Natural killer cell (primary cell): ENCODE measurements around the gene PHF5A. TPM values are rescaled to one million over a fixed set of nuclear protein-coding genes. Genes with fewer than 3 reads are reported as not detected.

Experiments used
- ATAC-seq, 3 donors: fragments of 150-1000 bp in 2 of 3; fragments of 200-7000 bp in 1 of 3; cut with Tn5 transposase; 1 replicate in 1 of 3; 2 replicates in 2 of 3; pipeline ENCODE4 v1.10.0; 2021; ENCODE audit warnings: mild to moderate bottlenecking in 2 of 3, moderate library complexity in 2 of 3
- DNase-seq, 2 donors: peaks; one replicate each; pipeline versions ENCODE4 v3.0.0 to v3.0.0-alpha.2; 2013 to 2021; ENCODE audit warnings: mixed read lengths in 1 of 2
- H3K27ac ChIP-seq: one replicate; pipeline ENCODE4 v1.5.1; 2013; ENCODE audit warnings: mild to moderate bottlenecking, low read length
- H3K27me3 ChIP-seq: one replicate; pipeline ENCODE4 v1.6.1; 2013; ENCODE audit warnings: low read length; ENCODE audit not compliant: control insufficient read depth, insufficient read depth
- H3K36me3 ChIP-seq: one replicate; pipeline ENCODE4 v1.6.1; 2013; ENCODE audit warnings: low read length; ENCODE audit not compliant: control insufficient read depth, insufficient read depth
- H3K4me1 ChIP-seq: one replicate; pipeline ENCODE4 v1.6.1; 2013; ENCODE audit warnings: low read length; ENCODE audit not compliant: control insufficient read depth, insufficient read depth
- H3K4me3 ChIP-seq: one replicate; pipeline ENCODE4 v1.5.1; 2013; ENCODE audit warnings: low read length
- H3K9me3 ChIP-seq: one replicate; pipeline ENCODE4 v1.6.1; 2013; ENCODE audit warnings: low read length; ENCODE audit not compliant: control insufficient read depth, insufficient read depth
- H3K27ac Mint-ChIP-seq, 2 donors: one replicate each; pipeline ENCODE4 v1.8.0; 2022; ENCODE audit warnings: mild to moderate bottlenecking in 2 of 2, mixed read lengths in 2 of 2, moderate library complexity in 1 of 2
- H3K27me3 Mint-ChIP-seq, 2 donors: one replicate each; pipeline ENCODE4 v1.8.0; 2022; ENCODE audit warnings: low read depth in 2 of 2, mixed read lengths in 2 of 2
- H3K36me3 Mint-ChIP-seq: one replicate; pipeline ENCODE4 v1.8.0; 2022; ENCODE audit warnings: mixed read lengths
- H3K4me1 Mint-ChIP-seq, 2 donors: one replicate each; pipeline ENCODE4 v1.8.0; 2022; ENCODE audit warnings: mixed read lengths in 2 of 2
- H3K4me3 Mint-ChIP-seq: one replicate; pipeline ENCODE4 v1.8.0; 2022; ENCODE audit warnings: mild to moderate bottlenecking, moderate library complexity, mixed read lengths
- H3K9me3 Mint-ChIP-seq, 2 donors: one replicate each; pipeline ENCODE4 v1.8.0; 2022; ENCODE audit warnings: mixed read lengths in 2 of 2
- WGBS: methylation state at CpG from one replicate; pipeline ENCODE4 v1.1.7; 2013; ENCODE audit warnings: missing lambda C conversion rate; ENCODE audit not compliant: insufficient coverage; 5-methylcytosine and 5-hydroxymethylcytosine counted together
- intact Hi-C: fragments of 100-400 bp; cut with micrococcal nuclease; formaldehyde crosslinking; loops from one replicate; pipeline ENCODE4 v1.14.2; 2022
- total RNA-seq, 4 donors: library from RNA; stranded (reverse); fragments of 120-200 nt in 1 of 4; gene quantifications; one replicate each; pipeline versions ENCODE4 v1.2.3 to v1.2.4, GENCODE V29; 2013 to 2022
- TF ChIP-seq, protein P1 (sequence below): fragments of 200-600 bp; IDR thresholded peaks from one replicate; pipeline ENCODE4 v1.8.0; 2022; ENCODE audit warnings: antibody characterized with exemption

The PHF5A gene
- total RNA-seq, 3 donors from 2014 or later (not counting 1 experiment from before 2014, with no cell fraction given): 31.8 to 41.8 (median 37.6) TPM

DNA sequence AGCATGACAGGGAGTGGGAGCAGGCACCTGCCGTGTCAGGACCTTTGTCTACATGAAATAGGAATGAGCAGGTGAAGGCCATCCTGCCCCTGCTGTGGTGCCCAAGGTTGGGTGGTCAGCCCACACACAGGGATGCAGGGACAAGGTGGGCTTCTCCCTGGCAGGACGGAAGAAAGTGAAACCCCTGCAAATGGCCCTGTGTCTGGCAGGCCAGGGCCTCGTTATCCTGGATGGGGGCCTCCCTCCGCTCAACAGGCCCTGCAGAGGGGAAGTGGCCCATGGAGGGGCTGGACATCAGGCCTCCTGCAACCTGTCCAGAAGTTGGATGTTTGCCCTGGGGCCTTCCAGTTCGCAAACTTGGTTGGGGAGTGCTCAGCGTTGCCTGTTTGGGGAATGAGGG, 36.8 kb downstream of the PHF5A start:
- DNase-seq (no peak), ATAC-seq (no peak)
- Mint-ChIP-seq H3K4me1 (peaks cover 10 to 24% of the 10 kb centered on the region in 2 donors), H3K4me3 (no peak overlapping the region), H3K9me3 (no peaks in the 10 kb centered on the region), H3K36me3 (no peaks in the 10 kb centered on the region), H3K27me3 (no peaks in the 10 kb centered on the region), H3K27ac (peak overlapping the region; percentile 24 to 43)
- Histone ChIP-seq H3K27ac (no peak overlapping the region), H3K27me3 (no peaks in the 10 kb centered on the region), H3K9me3 (no peaks in the 10 kb centered on the region), H3K4me3 (no peak overlapping the region), H3K36me3 (peaks cover 42% of the 10 kb centered on the region), H3K4me1 (peaks cover 7% of the 10 kb centered on the region)
- WGBS: 95% methylated on average over 6 of the region's 6 CpGs
- intact Hi-C loops: no loop called here
- TF ChIP-seq, protein P1, sequence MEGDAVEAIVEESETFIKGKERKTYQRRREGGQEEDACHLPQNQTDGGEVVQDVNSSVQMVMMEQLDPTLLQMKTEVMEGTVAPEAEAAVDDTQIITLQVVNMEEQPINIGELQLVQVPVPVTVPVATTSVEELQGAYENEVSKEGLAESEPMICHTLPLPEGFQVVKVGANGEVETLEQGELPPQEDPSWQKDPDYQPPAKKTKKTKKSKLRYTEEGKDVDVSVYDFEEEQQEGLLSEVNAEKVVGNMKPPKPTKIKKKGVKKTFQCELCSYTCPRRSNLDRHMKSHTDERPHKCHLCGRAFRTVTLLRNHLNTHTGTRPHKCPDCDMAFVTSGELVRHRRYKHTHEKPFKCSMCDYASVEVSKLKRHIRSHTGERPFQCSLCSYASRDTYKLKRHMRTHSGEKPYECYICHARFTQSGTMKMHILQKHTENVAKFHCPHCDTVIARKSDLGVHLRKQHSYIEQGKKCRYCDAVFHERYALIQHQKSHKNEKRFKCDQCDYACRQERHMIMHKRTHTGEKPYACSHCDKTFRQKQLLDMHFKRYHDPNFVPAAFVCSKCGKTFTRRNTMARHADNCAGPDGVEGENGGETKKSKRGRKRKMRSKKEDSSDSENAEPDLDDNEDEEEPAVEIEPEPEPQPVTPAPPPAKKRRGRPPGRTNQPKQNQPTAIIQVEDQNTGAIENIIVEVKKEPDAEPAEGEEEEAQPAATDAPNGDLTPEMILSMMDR: no peak

DNA sequence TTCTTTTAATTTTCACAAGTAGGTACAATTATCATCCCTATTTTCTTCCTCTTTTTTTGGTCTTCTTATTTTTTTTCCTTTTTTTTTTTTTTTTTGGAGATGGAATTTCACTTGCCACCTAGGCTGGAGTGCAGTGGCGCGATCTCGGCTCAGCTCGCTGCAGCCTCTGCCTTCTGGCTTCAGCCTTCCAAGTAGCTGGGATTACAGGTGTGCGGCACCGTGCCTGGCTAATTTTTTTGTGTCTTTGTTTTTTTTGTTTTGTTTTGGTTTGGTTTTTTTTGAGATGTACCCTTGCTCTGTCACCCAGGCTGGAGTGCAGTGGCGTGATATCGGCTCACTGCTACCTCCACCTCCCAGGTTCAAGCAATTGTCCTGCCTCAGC, 38.5 kb downstream of the PHF5A start:
- 96% methylated on average over 6 of the region's 8 CpGs for WGBS
- H3K36me3 ChIP-seq: peaks cover 30% of the 10 kb centered on the region
- no peaks in the 10 kb centered on the region for H3K36me3 Mint-ChIP-seq
- intact Hi-C loops: no loop called here
- no peak for DNase-seq
- peaks cover 16% of the 10 kb centered on the region for H3K4me1 ChIP-seq
- no peak for ATAC-seq
- H3K9me3 Mint-ChIP-seq: no peaks in the 10 kb centered on the region
- H3K27me3 ChIP-seq: no peaks in the 10 kb centered on the region
- no peak overlapping the region for H3K4me3 ChIP-seq
- no peaks in the 10 kb centered on the region for H3K9me3 ChIP-seq
- peaks cover 17 to 18% of the 10 kb centered on the region in 2 donors for H3K4me1 Mint-ChIP-seq
- TF ChIP-seq, protein P1: no peak
- H3K27ac ChIP-seq: no peak overlapping the region
- H3K27ac Mint-ChIP-seq: no peak overlapping the region
- H3K27me3 Mint-ChIP-seq: no peaks in the 10 kb centered on the region
- no peak overlapping the region for H3K4me3 Mint-ChIP-seq

DNA sequence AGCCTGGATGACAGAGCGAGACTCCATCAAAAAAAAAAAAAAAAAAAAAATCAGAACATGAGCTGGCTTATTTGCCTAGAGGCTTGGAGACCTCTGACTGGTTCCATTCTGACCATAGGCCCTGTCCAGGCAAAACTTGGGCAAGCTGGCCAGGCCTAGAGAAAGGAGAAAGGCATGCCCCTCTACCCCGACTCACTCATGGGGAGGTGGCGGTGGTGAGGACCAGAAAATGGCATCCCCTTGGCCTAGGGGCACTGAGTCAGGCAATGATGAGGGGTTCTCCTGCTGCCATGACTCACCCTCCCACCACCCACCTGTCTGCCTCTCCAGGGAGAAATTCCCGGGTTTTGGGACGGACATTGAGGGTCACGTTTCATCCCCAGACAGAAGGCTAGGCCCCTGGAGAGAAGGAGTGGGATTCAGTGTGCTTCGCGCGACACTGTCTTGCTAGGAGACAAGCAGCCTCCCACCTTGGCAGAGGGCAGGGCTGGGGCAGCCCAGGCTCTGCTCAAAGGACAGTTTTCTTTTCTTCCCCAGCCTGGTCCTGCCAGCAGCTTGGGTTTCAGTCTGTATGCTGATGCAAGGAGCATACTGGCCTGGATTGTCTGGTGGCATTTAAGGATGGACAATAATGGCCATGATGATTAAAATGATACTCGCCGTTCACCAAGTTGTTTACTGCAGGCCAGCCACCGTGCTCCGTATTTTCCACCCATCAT, 39.1 kb downstream of the PHF5A start:
- intact Hi-C loops: no loop called here
- TF ChIP-seq, protein P1: no peak
- Mint-ChIP-seq H3K4me1 (peaks cover 17 to 18% of the 10 kb centered on the region in 2 donors), H3K27me3 (no peaks in the 10 kb centered on the region), H3K9me3 (no peaks in the 10 kb centered on the region), H3K27ac (no peak overlapping the region), H3K36me3 (no peaks in the 10 kb centered on the region), H3K4me3 (no peak overlapping the region)
- Histone ChIP-seq H3K27me3 (no peaks in the 10 kb centered on the region), H3K4me1 (peaks cover 16% of the 10 kb centered on the region), H3K36me3 (peaks cover 28% of the 10 kb centered on the region), H3K9me3 (no peaks in the 10 kb centered on the region), H3K4me3 (no peak overlapping the region), H3K27ac (no peak overlapping the region)
- 96% methylated on average over 13 of the region's 13 CpGs for WGBS
- no peak for ATAC-seq
- DNase-seq: no peak
